ENCODE results near the gene PTPN2. TPM values are rescaled to one million over a fixed set of nuclear protein-coding genes. Genes with fewer than 3 reads are reported as not detected.

Gene PTPN2
- total and polyA plus RNA-seq, 2 of the 4 experiments (the other 2 are of a cell fraction), result 13.2 to 30.6 TPM

- peak overlapping the region; percentile 36; the same call in 1 of the 2 replicates for H3K18ac ChIP-seq (ENCODE audit: low read depth, low read length)
- no peaks in the 10 kb centered on the region for H3K9me3 ChIP-seq (ENCODE audit: control insufficient read depth, insufficient read depth, low read length)
- 0 out of 2 replicates have a peak overlapping the region, but pooled peaks have one; percentile 22 for H3K14ac ChIP-seq (replicated peaks; ENCODE audit: low read depth, low read length)
- TF ChIP-seq ELK1 (IDR thresholded peaks at IDR 0.05; ENCODE audit: borderline replicate concordance, low read depth, low read length), result no peak
- H2BK15ac ChIP-seq (ENCODE audit: low read depth, low read length), result no peak overlapping the region
- DNase-seq (no peak), ATAC-seq (ENCODE audit: low read depth) (no peak; the same call in 1 of the 2 replicates)
- ChIA-PET CTCF (no interaction called here), POLR2A (ENCODE audit: unreplicated experiment) (no interaction called here)
- peaks cover 11% of the 10 kb centered on the region; the same call in 1 of the 2 replicates for H4K20me1 ChIP-seq (ENCODE audit: insufficient read depth, low read length)
- peak overlapping the region; percentile 23; the same call in 1 of the 2 replicates for H3K27ac ChIP-seq (ENCODE audit: insufficient read depth, low read length)
- in situ Hi-C loops (cut with MboI; ENCODE audit: low sequenced_read_pairs) (no loop called here), intact Hi-C loops (cut with micrococcal nuclease) (no loop called here), dilution Hi-C loops (cut with HindIII; ENCODE audit: low sequenced_read_pairs, unreplicated experiment) (no loop called here)
- peak overlapping the region; percentile 17 for H2BK5ac ChIP-seq (ENCODE audit: low read depth, low read length, poor library complexity, severe bottlenecking)
- H2BK120ac ChIP-seq (ENCODE audit: low read depth, low read length), result no peak overlapping the region
- H4K91ac ChIP-seq (ENCODE audit: insufficient read depth, low read depth, low read length), result no peak overlapping the region; the same call in 1 of the 2 replicates
- no CpG with 5 or more reads among the region's 35 CpGs for WGBS, 2 experiments (ENCODE audit: extremely low coverage in 2 of 2, insufficient read length in 1 of 2)
- H2AFZ ChIP-seq (replicated peaks; ENCODE audit: low read length, poor library complexity), result peak overlapping the region; percentile 94
- H3K79me1 ChIP-seq (ENCODE audit: low read depth in 1 of 2, low read length in 2 of 2), result peaks cover 15 to 47% of the 10 kb centered on the region in 2 experiments
- peak overlapping the region; percentile 77 for H2AK9ac ChIP-seq (replicated peaks; ENCODE audit: low read depth, low read length, poor library complexity)
- H3K23ac ChIP-seq (ENCODE audit: low read depth, low read length), result peak overlapping the region; percentile 6; the same call in 1 of the 2 replicates
- H2AK5ac ChIP-seq (ENCODE audit: low read depth, low read length), result no peak overlapping the region
- H4K8ac ChIP-seq (ENCODE audit: low read depth in 2 of 2, low read length in 2 of 2), result peak overlapping the region in 1 of 2 experiments; percentile 58; a peak in 2 of 4 replicates
- 0 out of 2 replicates have a peak overlapping the region, but pooled peaks have one; percentile 39 for H4K5ac ChIP-seq (ENCODE audit: low read depth, low read length)
- H3K4me3 ChIP-seq (ENCODE audit: insufficient read depth, low read depth, low read length), result peak overlapping the region; percentile 71
- no peak overlapping the region for H2BK20ac ChIP-seq (ENCODE audit: low read depth, low read length)
- peak overlapping the region; percentile 99 for H3K4me2 ChIP-seq (ENCODE audit: low read depth, low read length)
- H3K9me1 ChIP-seq (ENCODE audit: insufficient read depth, low read length), result peaks cover 10% of the 10 kb centered on the region; the same call in 1 of the 2 replicates
- no peaks in the 10 kb centered on the region for H3K27me3 ChIP-seq (ENCODE audit: control insufficient read depth, insufficient read depth, low read length)
- no TSS peak for BruUV-seq (replicated peaks)
- H3K4me1 ChIP-seq (ENCODE audit: control insufficient read depth, insufficient read depth, low read length), result peaks cover 6% of the 10 kb centered on the region
- H3K4ac ChIP-seq (ENCODE audit: low read depth, low read length), result peak overlapping the region; percentile 0; the same call in 1 of the 2 replicates
- peak overlapping the region; percentile 42; the same call in 1 of the 2 replicates for H3K56ac ChIP-seq (ENCODE audit: extremely low read depth, insufficient read depth, low read length)
- no peaks in the 10 kb centered on the region for H3K36me3 ChIP-seq (ENCODE audit: control insufficient read depth, insufficient read depth, low read length)
- H3K9ac ChIP-seq (ENCODE audit: low read depth, low read length), result peak overlapping the region; percentile 50
Measured at GRCh38 chr18:12884406-12885323, 628 bp upstream of the PTPN2 start.
